NB4 (cell line): ENCODE measurements around the gene MAG.

ENCODE experiments used
- CTCF ChIP-seq: IDR thresholded peaks from one replicate; pipeline ENCODE4 v1.5.1; 2012; ENCODE audit warnings: low read depth, low read length
- POLR2A ChIP-seq: IDR thresholded peaks from 2 replicates; pipeline ENCODE4 v1.6.1; 2011; ENCODE audit warnings: mild to moderate bottlenecking; ENCODE audit not compliant: insufficient read length; ENCODE audit errors: extremely low read depth

GRCh38 chr19:35353635-35354034, 61.7 kb downstream of the MAG start:
- TF ChIP-seq POLR2A: no peak
- TF ChIP-seq CTCF: no peak
